Measurements from ENCODE around the gene TNFRSF13B.

The TNFRSF13B gene

GRCh38 chr17:16936536-16937310 lies 35.2 kb downstream of the TNFRSF13B start:
- H3K4me3 ChIP-seq (replicated peaks; ENCODE audit: low read depth, low read length), result no peak overlapping the region
- DNase-seq (ENCODE audit: low read depth), result no peak
- no peak for TF ChIP-seq CTCF (IDR thresholded peaks at IDR 0.05; ENCODE audit: low read length, missing control alignments)

- H3K4me3 ChIP-seq (replicated peaks; ENCODE audit: low read depth, low read length), result no peak overlapping the region
- DNase-seq (ENCODE audit: low read depth), result no peak
- no peak for TF ChIP-seq CTCF (IDR thresholded peaks at IDR 0.05; ENCODE audit: low read length, missing control alignments)
These were observed 36.1 kb downstream of the TNFRSF13B start for GRCh38 chr17:16935786-16936185.

GRCh38 chr17:16935241-16935663 lies 36.7 kb downstream of the TNFRSF13B start:
- TF ChIP-seq CTCF (IDR thresholded peaks at IDR 0.05; ENCODE audit: low read length, missing control alignments), result no peak
- H3K4me3 ChIP-seq (replicated peaks; ENCODE audit: low read depth, low read length), result no peak overlapping the region
- DNase-seq (ENCODE audit: low read depth), result no peak

- H3K4me3 ChIP-seq (replicated peaks; ENCODE audit: low read depth, low read length), result no peak overlapping the region
- no peak for DNase-seq (ENCODE audit: low read depth)
- no peak for TF ChIP-seq CTCF (IDR thresholded peaks at IDR 0.05; ENCODE audit: low read length, missing control alignments)
These were observed 37.1 kb downstream of the TNFRSF13B start for GRCh38 chr17:16934836-16935235.

- DNase-seq (ENCODE audit: low read depth), result no peak
- TF ChIP-seq CTCF (IDR thresholded peaks at IDR 0.05; ENCODE audit: low read length, missing control alignments), result no peak
- no peak overlapping the region for H3K4me3 ChIP-seq (replicated peaks; ENCODE audit: low read depth, low read length)
These were observed 37.7 kb downstream of the TNFRSF13B start for GRCh38 chr17:16934133-16934795.

GRCh38 chr17:16933317-16934132 lies 38.4 kb downstream of the TNFRSF13B start:
- no peak for DNase-seq (ENCODE audit: low read depth)
- no peak overlapping the region for H3K4me3 ChIP-seq (replicated peaks; ENCODE audit: low read depth, low read length)
- no peak for TF ChIP-seq CTCF (IDR thresholded peaks at IDR 0.05; ENCODE audit: low read length, missing control alignments)

Measured in fibroblast of pulmonary artery (primary cell).